Effector CD8-positive, alpha-beta T cell (primary cell): Measurements from ENCODE around the gene ATF5.
"Not testable (repeated sequence)": the region's sequence is repeated elsewhere in the genome, so short reads cannot be mapped to it uniquely, and the experiment has no call there.

Experiments used
- DNase-seq: peaks from one replicate; lab custom pipeline; 2025; lab: John Stamatoyannopoulos, UW

Gene ATF5

GRCh38 chr19:49923055-49924003, 5.7 kb upstream of the ATF5 start:
- DNase-seq: no peak

- DNase-seq: no peak
Measured at GRCh38 chr19:49924004-49924880, 4.8 kb upstream of the ATF5 start.

GRCh38 chr19:49924881-49925210, 4.2 kb upstream of the ATF5 start:
- DNase-seq: not testable (repeated sequence)

- no peak for DNase-seq
Measured at GRCh38 chr19:49925486-49925885, 3.5 kb upstream of the ATF5 start.

- DNase-seq: no peak
Measured at GRCh38 chr19:49926515-49926914, 2.5 kb upstream of the ATF5 start.

GRCh38 chr19:49927526-49928264, 1.3 kb upstream of the ATF5 start:
- DNase-seq: no peak

GRCh38 chr19:49929611-49930482, 842 bp downstream of the ATF5 start:
- peak; percentile 95 for DNase-seq

GRCh38 chr19:49930483-49931011, 1.5 kb downstream of the ATF5 start:
- peak; percentile 12 for DNase-seq

- no peak for DNase-seq
Measured at GRCh38 chr19:49931293-49932040, 2.5 kb downstream of the ATF5 start.

- no peak for DNase-seq
Measured at GRCh38 chr19:49932041-49932451, 3.0 kb downstream of the ATF5 start.

- DNase-seq: no peak
Measured at GRCh38 chr19:49932731-49933131, 3.7 kb downstream of the ATF5 start.

- DNase-seq: no peak
Measured at GRCh38 chr19:49933643-49934042, 4.6 kb downstream of the ATF5 start.

GRCh38 chr19:49936549-49936948, 7.5 kb downstream of the ATF5 start:
- no peak for DNase-seq

GRCh38 chr19:49937750-49938381, 8.9 kb downstream of the ATF5 start:
- peak; percentile 67 for DNase-seq

- no peak for DNase-seq
Measured at GRCh38 chr19:49938662-49939061, 9.7 kb downstream of the ATF5 start.

GRCh38 chr19:49939721-49940481, 10.9 kb downstream of the ATF5 start:
- DNase-seq: no peak

- no peak for DNase-seq
Measured at GRCh38 chr19:49940482-49940791, 11.4 kb downstream of the ATF5 start.

- not testable (repeated sequence) for DNase-seq
Measured at GRCh38 chr19:49944567-49944966, 15.6 kb downstream of the ATF5 start.

GRCh38 chr19:49946415-49946814, 17.4 kb downstream of the ATF5 start:
- DNase-seq: no peak
